DMS153 treated with DMSO at 0.1 percent for 48 hours (cell line): Measurements from ENCODE around the gene PLEKHG4.

Source experiments
- DNase-seq: peaks from one replicate; lab custom pipeline; 2025; ENCODE audit not compliant: unreplicated experiment; lab: John Stamatoyannopoulos, UW

Gene PLEKHG4

DNA sequence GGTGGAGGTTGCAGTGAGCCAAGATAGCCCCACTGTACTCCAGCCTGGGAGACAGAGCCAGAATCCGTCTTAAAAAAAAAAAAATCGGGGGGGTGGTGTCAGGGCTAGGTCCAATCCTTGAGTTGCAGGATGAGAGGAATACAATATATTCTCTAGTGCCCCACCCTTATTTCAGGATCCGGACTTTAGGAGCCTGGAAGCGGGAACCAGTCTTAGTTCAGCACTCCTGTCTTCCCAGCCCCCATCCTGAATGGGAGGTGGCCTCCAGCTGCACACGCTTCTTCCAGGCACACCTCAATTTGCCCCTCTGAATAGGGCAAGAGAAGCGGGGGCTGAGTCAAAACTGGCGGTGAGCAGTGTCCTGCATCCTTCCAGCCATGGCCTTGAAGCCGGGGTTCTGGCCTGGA lies 33.7 kb upstream of the PLEKHG4 start:
- DNase-seq, result no peak

DNA sequence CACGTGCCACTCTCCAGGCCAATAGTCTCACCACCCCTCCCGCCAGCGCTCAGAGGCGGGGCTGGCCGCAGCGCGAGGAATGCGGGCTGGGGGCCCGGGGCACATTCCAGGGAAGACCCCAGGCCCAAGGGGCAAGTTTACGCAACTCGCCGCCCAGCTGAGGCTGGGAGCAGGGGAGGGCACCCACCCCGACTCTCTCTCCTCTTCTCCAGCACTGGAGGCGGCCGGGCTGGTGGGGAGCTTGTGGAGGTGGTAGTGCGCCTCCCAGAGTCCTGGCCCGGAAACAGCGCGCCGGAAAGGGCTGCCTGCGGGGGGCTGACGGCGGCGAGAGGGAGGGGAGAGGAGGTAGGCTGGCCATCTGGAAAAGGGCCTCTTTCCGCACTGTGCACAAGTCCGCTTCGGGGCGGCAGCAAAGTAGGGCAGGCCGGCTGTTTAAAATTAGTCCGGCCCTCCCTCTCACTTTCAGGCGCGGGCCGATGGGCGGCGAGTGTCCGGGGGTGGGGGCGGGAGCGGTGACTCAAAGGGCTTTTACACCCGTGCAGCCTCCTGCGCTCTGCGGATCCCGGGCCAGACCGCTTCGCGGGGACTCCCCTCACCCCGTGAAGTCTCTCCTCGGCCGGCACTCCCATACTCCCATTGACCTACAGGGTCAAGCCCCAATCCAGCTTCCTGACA lies 33.1 kb upstream of the PLEKHG4 start:
- DNase-seq, result no peak

- peak; percentile 60 for DNase-seq
These were observed 32.6 kb upstream of the PLEKHG4 start for GRCh38 chr16:67246756-67247191.

DNA sequence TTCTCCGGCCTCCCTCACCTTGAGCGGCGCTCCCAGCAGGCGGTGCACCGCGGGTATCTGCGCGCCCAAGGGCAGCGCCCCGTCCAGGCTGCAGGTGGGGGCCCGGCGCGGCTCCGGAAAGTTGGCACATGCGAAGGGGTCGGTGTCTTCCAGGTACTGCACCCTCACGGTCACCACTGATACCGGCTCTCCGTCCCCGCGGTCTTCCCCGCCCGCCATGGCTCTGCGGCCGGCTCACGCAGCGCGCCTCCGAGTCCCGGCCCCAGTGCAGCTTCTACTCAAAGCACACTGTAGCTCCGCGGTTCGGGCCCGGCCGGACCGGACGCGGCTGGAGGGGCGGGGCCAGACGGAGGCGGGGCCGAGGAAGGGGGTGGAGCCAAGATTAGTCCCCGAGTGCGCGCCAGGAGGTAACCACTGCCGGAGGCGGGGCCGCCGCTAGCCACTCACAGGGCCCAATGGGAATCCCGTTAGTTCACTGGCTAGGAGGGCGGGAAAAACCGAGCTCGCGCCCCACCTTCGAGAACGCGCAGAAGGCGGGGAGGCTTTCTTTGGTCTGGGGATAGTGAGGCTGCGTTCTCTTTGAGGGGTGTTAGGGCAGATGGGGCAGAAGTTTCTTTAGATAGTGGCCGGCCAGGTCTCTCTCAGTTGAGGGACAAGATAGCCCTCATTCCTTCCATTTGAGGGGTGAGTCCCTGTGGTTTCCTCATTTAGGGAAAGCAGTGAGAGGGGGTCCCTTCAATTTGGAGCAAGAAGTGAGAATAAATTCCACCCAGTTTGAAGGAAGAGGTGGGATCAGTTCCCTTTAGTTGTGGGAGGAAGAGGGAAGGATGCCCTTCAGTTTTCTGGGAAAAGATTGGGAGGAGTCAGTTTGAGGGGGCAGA lies 31.9 kb upstream of the PLEKHG4 start, which contains the start of gene FHOD1:
Gene FHOD1 (minus strand): TSS at position 290 of the 881 bp plus-strand sequence. CDS start 71 bp downstream, at position 219.
- peak; percentile 86 for DNase-seq

GRCh38 chr16:67248073-67248400 lies 31.3 kb upstream of the PLEKHG4 start:
- DNase-seq, result no peak

- no peak for DNase-seq
These were observed 30.7 kb upstream of the PLEKHG4 start, which contains the start of gene SLC9A5 for GRCh38 chr16:67248401-67249177. SLC9A5 (plus strand) TSS chr16:67248979; CDS start chr16:67249015, 36 bp downstream.

DNA sequence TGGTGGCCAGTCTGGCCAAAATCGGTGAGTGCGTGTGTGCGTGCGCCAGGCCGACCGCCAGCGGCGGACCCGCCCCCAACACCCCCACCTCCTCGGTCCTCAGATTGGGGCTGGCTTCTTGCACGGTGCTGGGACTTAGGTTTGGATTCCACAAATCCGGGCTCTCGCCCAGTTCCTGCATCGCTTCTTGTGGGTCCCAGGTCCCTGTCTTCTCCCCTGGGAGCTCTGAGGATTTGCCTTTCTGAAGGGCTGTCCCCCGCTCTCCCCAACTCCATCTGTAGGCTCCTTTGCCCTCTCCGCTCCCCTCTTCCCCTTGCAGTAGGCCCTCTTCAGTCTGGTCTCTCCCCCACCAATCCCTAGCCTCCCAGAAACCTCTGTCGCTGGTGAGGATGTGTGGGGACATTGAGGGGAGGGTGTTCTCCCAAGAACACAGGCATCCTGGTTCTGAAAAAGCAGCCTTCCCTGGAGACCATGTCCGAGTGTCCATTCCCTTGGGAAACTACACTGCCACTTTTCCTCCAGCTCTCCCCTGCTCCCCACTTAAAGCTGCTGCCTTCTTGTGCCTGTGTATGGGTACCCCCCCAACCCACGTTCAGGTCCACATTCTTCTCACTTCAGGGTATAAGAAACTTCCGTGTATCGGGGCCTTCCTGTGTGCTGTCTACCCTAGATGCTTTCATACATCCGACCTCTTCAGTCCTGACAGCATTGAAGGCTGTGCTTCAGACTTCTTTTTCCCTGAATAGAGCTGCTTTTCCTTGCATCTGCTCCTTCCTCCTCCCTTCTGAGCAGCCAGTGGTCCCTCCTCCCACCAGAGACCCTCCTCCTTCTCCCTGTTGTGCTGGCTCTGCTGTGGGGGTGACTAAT lies 29.9 kb upstream of the PLEKHG4 start:
- no peak for DNase-seq

DNA sequence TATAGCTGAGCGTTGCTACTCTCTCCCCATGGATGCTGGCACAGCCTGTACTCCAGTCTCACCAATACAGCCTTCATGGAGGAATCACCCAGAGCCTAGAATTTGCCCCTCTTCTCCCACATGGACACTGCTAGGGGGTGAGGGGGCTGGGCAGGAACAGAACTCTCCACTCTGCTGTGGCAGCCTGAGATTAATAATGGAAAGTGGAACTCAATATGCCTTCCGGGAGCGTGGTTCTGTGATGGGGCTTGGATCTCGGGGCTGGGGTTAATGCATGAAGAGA lies 29.3 kb upstream of the PLEKHG4 start:
- DNase-seq, result no peak

DNA sequence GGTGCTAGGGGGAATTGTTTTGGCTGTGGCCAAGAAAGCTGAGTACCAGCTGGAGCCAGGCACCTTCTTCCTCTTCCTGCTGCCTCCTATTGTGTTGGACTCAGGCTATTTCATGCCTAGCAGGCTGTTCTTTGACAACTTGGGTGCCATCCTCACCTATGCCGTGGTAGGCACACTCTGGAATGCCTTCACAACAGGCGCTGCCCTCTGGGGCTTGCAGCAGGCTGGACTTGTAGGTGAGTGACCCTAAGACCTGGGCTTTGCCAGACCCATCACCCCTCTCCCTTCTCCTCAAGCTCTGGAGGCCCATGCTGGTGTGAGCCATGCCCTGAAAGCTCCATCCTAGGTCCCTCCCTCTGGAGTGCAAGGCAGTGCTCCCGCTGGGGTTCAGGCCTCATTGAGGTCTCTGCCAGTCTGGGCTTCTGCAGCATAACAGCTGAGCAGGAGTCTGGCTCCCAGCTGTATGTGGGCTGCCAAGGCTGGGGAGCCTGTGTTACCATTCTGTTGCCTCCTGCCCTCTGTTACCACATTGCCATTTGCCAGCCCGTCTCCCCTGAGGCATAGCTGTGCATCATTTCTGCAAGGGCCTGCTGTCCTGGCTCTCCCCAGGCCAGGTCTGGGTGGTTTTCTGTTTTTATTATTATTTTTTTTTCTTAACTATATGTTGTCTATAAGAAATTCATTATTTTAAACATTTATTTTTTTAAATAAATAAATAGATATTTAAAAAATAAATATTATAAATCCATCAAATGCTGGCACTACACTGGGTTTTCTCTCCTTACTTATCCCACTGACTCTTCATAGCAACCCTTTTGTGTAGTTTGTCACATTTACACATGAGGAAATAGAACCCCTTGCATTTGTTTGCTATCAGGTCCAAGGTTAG lies 26.5 kb upstream of the PLEKHG4 start:
- no peak for DNase-seq

- no peak for DNase-seq
These were observed 24.4 kb upstream of the PLEKHG4 start for GRCh38 chr16:67254801-67255552.

- DNase-seq, result no peak
These were observed 23.6 kb upstream of the PLEKHG4 start for GRCh38 chr16:67255553-67256221.

- no peak for DNase-seq
These were observed 22.6 kb upstream of the PLEKHG4 start for GRCh38 chr16:67256701-67257230.

GRCh38 chr16:67257486-67258160 lies 21.7 kb upstream of the PLEKHG4 start:
- no peak for DNase-seq

DNA sequence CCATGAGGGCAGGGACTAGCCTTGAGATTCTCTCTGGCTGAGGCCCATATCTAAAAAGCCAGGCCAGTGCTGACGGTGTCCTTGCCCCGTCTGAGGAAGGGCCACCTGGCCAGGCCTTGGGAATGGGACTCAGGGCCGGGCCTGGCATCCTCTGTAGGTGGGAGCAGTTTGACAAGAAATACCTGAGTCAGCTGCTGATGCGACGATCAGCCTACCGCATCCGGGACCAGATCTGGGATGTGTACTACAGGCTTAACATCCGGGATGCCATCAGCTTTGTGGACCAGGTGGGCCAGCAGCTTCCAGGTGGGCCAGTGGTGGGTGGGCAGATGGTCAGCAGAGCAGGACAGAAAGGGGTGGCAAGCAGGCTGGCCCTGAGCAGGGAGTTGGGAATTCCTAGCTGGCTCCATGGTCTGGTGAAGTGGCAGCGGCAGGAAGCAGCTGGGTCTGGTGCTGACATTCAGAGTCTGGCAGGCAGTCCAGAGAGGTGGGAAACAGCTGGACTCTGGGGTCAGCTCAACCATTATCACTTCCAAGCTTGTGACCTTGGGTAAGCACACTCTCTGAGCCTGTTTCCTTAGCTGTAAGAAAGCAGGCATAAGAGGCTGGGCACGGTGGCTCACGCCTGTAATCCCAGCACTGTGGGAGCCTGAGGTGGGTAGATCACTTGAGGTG lies 21.0 kb upstream of the PLEKHG4 start:
- DNase-seq, result no peak

DNA sequence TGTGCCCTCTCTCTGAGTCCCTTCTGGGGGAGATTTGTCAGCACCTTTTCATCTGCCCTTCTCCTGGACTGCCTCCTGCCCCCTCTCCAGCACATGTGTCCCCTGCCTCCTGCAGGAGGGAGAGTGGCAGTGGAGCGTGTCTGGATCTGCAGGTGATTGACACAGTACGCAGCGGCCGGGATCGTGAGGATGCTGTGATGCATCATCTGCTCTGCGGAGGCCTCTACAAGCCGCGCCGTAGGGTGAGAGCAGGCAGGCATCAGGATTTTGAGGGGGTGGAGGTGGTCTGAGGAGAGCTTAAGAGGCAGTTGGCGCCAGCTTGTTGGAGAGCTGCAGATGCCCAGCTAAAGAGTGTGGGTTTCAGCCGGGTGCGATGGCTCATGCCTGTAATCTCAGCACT lies 19.6 kb upstream of the PLEKHG4 start:
- no peak for DNase-seq

DNA sequence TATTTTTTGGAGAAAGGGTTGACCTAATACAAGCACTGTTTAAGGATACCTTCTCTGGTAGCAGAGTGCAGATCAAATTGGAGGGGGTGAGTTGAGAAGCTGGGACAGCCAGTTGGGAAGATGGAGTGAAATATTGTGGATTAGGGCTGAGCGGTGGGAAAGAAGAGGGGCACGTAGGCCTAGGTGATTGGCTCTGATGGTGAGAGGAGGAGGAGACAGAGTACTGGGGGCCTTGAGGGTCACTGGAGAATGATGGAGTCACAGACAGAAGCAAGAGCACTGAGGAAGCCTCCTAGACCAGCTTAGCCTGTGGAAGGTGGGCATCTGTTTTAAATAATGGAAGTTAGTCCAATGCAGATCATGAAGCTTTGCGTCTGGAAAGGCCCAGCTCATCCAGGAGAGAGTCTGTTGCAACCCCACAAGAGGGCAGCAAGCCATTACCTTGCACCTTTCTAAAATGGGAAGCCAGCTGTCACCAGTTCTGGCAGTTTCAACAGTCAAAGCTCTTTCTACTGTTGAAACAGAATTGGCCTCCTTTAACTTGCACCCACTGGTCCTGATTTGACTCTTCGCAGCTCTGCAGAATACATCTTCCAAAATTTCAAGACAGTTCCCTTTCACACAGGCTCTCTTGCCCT lies 18.8 kb upstream of the PLEKHG4 start:
- DNase-seq, result peak; percentile 25

GRCh38 chr16:67263201-67263600 lies 16.1 kb upstream of the PLEKHG4 start:
- no peak for DNase-seq
